IPS DF 6.9 (cell line): ENCODE results near the gene DAZAP2.

Experiments used
- DNase-seq: peaks from one replicate; pipeline ENCODE4 v3.0.0-alpha.2; 2013; ENCODE audit warnings: low read depth, low spot score
- H3K27ac ChIP-seq: one replicate; pipeline ENCODE4 v1.5.1; 2013; ENCODE audit warnings: low read length, control low read depth
- H3K27me3 ChIP-seq: 2 replicates; pipeline ENCODE4 v1.6.1; 2013; ENCODE audit warnings: mild to moderate bottlenecking, low read length; ENCODE audit not compliant: control insufficient read depth, insufficient read depth
- H3K36me3 ChIP-seq: 2 replicates; pipeline ENCODE4 v1.6.1; 2013; ENCODE audit warnings: low read length; ENCODE audit not compliant: control insufficient read depth, insufficient read depth
- H3K4me1 ChIP-seq: 2 replicates; pipeline ENCODE4 v1.6.1; 2013; ENCODE audit warnings: low read length; ENCODE audit not compliant: control insufficient read depth, insufficient read depth
- H3K4me3 ChIP-seq: 2 replicates; pipeline ENCODE4 v1.5.1; 2013; ENCODE audit warnings: mild to moderate bottlenecking, low read length
- H3K9me3 ChIP-seq: 2 replicates; pipeline ENCODE4 v1.6.1; 2013; ENCODE audit warnings: low read length, inconsistent platforms; ENCODE audit not compliant: control insufficient read depth, insufficient read depth
- WGBS: extraction: QIAGEN DNeasy Blood & Tissue Kit; methylation state at CpG from one replicate; pipeline ENCODE4 v1.1.7; 2013; ENCODE audit warnings: mixed read lengths, missing lambda C conversion rate; ENCODE audit not compliant: insufficient read length, insufficient coverage; 5-methylcytosine and 5-hydroxymethylcytosine counted together

Gene DAZAP2

GRCh38 chr12:51199366-51199945 is 39.2 kb upstream of the DAZAP2 start:
- H3K36me3 ChIP-seq = no peaks in the 10 kb centered on the region; the same call in 1 of the 2 replicates
- peaks cover 2% of the 10 kb centered on the region; the same call in 1 of the 2 replicates for H3K4me1 ChIP-seq
- WGBS = no CpG with 5 or more reads among the region's 10 CpGs
- no peak for DNase-seq
- H3K27ac ChIP-seq = no peak overlapping the region
- H3K27me3 ChIP-seq = no peaks in the 10 kb centered on the region
- H3K9me3 ChIP-seq = no peaks in the 10 kb centered on the region
- no peak overlapping the region for H3K4me3 ChIP-seq

- no peak for DNase-seq
- H3K4me3 ChIP-seq = no peak overlapping the region
- H3K9me3 ChIP-seq = no peaks in the 10 kb centered on the region
- no CpG with 5 or more reads among the region's 7 CpGs for WGBS
- H3K4me1 ChIP-seq = peaks cover 2% of the 10 kb centered on the region; the same call in 1 of the 2 replicates
- no peaks in the 10 kb centered on the region for H3K27me3 ChIP-seq
- H3K36me3 ChIP-seq = no peaks in the 10 kb centered on the region; the same call in 1 of the 2 replicates
- no peak overlapping the region for H3K27ac ChIP-seq
Observed at GRCh38 chr12:51200156-51200555, 38.5 kb upstream of the DAZAP2 start.

- Histone ChIP-seq H3K4me1 (peaks cover 2% of the 10 kb centered on the region; the same call in 1 of the 2 replicates), H3K9me3 (no peaks in the 10 kb centered on the region), H3K27me3 (no peaks in the 10 kb centered on the region), H3K27ac (no peak overlapping the region), H3K36me3 (no peaks in the 10 kb centered on the region; the same call in 1 of the 2 replicates), H3K4me3 (no peak overlapping the region)
- DNase-seq = no peak
- no CpG with 5 or more reads among the region's 9 CpGs for WGBS
Observed at GRCh38 chr12:51200806-51201205, 37.8 kb upstream of the DAZAP2 start.

- no peaks in the 10 kb centered on the region for H3K9me3 ChIP-seq
- WGBS = no CpG with 5 or more reads among the region's 5 CpGs
- H3K4me3 ChIP-seq = no peak overlapping the region
- H3K27me3 ChIP-seq = no peaks in the 10 kb centered on the region
- no peaks in the 10 kb centered on the region; the same call in 1 of the 2 replicates for H3K36me3 ChIP-seq
- DNase-seq = no peak
- no peak overlapping the region for H3K27ac ChIP-seq
- peaks cover under 1% of the 10 kb centered on the region; the same call in 1 of the 2 replicates for H3K4me1 ChIP-seq
Observed at GRCh38 chr12:51202718-51203117, 35.9 kb upstream of the DAZAP2 start.

- no peak overlapping the region for H3K4me3 ChIP-seq
- no peaks in the 10 kb centered on the region for H3K9me3 ChIP-seq
- H3K27me3 ChIP-seq = no peaks in the 10 kb centered on the region
- no peaks in the 10 kb centered on the region for H3K36me3 ChIP-seq
- H3K27ac ChIP-seq = no peak overlapping the region
- no peaks in the 10 kb centered on the region for H3K4me1 ChIP-seq
- DNase-seq = no peak
- no CpG with 5 or more reads among the region's 6 CpGs for WGBS
Observed at GRCh38 chr12:51205350-51205749, 33.3 kb upstream of the DAZAP2 start.

GRCh38 chr12:51208016-51208660 is 30.5 kb upstream of the DAZAP2 start:
- Histone ChIP-seq H3K27ac (no peak overlapping the region), H3K27me3 (no peaks in the 10 kb centered on the region), H3K36me3 (no peaks in the 10 kb centered on the region), H3K4me1 (no peaks in the 10 kb centered on the region), H3K4me3 (no peak overlapping the region), H3K9me3 (no peaks in the 10 kb centered on the region)
- no CpG with 5 or more reads among the region's 7 CpGs for WGBS
- no peak for DNase-seq

- no peaks in the 10 kb centered on the region for H3K4me1 ChIP-seq
- H3K4me3 ChIP-seq = no peak overlapping the region
- WGBS = no CpG with 5 or more reads among the region's 2 CpGs
- no peaks in the 10 kb centered on the region for H3K27me3 ChIP-seq
- H3K27ac ChIP-seq = no peak overlapping the region
- no peaks in the 10 kb centered on the region for H3K9me3 ChIP-seq
- no peaks in the 10 kb centered on the region for H3K36me3 ChIP-seq
- no peak for DNase-seq
Observed at GRCh38 chr12:51209259-51209658, 29.4 kb upstream of the DAZAP2 start.

- Histone ChIP-seq H3K4me3 (no peak overlapping the region), H3K4me1 (no peaks in the 10 kb centered on the region), H3K9me3 (no peaks in the 10 kb centered on the region), H3K36me3 (no peaks in the 10 kb centered on the region), H3K27ac (no peak overlapping the region), H3K27me3 (no peaks in the 10 kb centered on the region)
- DNase-seq = no peak
- WGBS = no CpG with 5 or more reads among the region's 2 CpGs
Observed at GRCh38 chr12:51210690-51211395, 27.8 kb upstream of the DAZAP2 start.

- no CpG with 5 or more reads among the region's 5 CpGs for whole genome bisulfite sequencing
- no peak overlapping the region for H3K27ac ChIP-seq
- H3K27me3 ChIP-seq = no peaks in the 10 kb centered on the region
- H3K9me3 ChIP-seq = no peaks in the 10 kb centered on the region
- no peak overlapping the region for H3K4me3 ChIP-seq
- no peak for DNase-seq
- H3K36me3 ChIP-seq = no peaks in the 10 kb centered on the region
- H3K4me1 ChIP-seq = 0 out of 2 replicates have a peak, but pooled peaks cover 3% of the 10 kb centered on the region
Observed at GRCh38 chr12:51214895-51215294, 23.7 kb upstream of the DAZAP2 start.

- 0 out of 2 replicates have a peak, but pooled peaks cover 3% of the 10 kb centered on the region for H3K4me1 ChIP-seq
- no peaks in the 10 kb centered on the region for H3K27me3 ChIP-seq
- no peaks in the 10 kb centered on the region for H3K36me3 ChIP-seq
- WGBS = no CpG with 5 or more reads among the region's 7 CpGs
- H3K27ac ChIP-seq = no peak overlapping the region
- H3K4me3 ChIP-seq = peak overlapping the region; percentile 61; the same call in 1 of the 2 replicates
- DNase-seq = no peak
- no peaks in the 10 kb centered on the region for H3K9me3 ChIP-seq
Observed at GRCh38 chr12:51216642-51217041, 22.0 kb upstream of the DAZAP2 start.
